Activated naive CD8-positive, alpha-beta T cell treated with anti-CD3 and anti-CD28 coated beads for 36 hours (primary cell): Measurements from ENCODE around the gene ADGRG3. TPM values are rescaled to one million over a fixed set of nuclear protein-coding genes. Genes with fewer than 3 reads are reported as not detected.

ENCODE experiments used
- DNase-seq: peaks from one replicate; pipeline ENCODE4 v3.0.0; 2021
- H3K27ac Mint-ChIP-seq: one replicate; pipeline ENCODE4 v1.8.0; 2022; ENCODE audit warnings: mild to moderate bottlenecking, moderate library complexity, mixed read lengths
- H3K27me3 Mint-ChIP-seq: one replicate; pipeline ENCODE4 v1.8.0; 2022; ENCODE audit warnings: mild to moderate bottlenecking, mixed read lengths
- H3K36me3 Mint-ChIP-seq: one replicate; pipeline ENCODE4 v1.8.0; 2021; ENCODE audit warnings: mild to moderate bottlenecking, mixed read lengths
- H3K4me1 Mint-ChIP-seq: one replicate; pipeline ENCODE4 v1.8.0; 2021; ENCODE audit warnings: mixed read lengths
- H3K4me3 Mint-ChIP-seq: one replicate; pipeline ENCODE4 v1.8.0; 2022; ENCODE audit warnings: mild to moderate bottlenecking, moderate library complexity, mixed read lengths
- H3K9me3 Mint-ChIP-seq: one replicate; pipeline ENCODE4 v1.8.0; 2022; ENCODE audit warnings: mixed read lengths
- total RNA-seq, 2 experiments: library from RNA; stranded (reverse); gene quantifications; one replicate each; pipeline ENCODE4 v1.2.3, GENCODE V29; 2021

The ADGRG3 gene
- total RNA-seq, 2 experiments from 2014 or later: not detected

- H3K27ac Mint-ChIP-seq: no peak overlapping the region
- no peaks in the 10 kb centered on the region for H3K9me3 Mint-ChIP-seq
- H3K4me3 Mint-ChIP-seq: no peak overlapping the region
- DNase-seq: no peak
- H3K36me3 Mint-ChIP-seq: no peaks in the 10 kb centered on the region
- peaks cover 4% of the 10 kb centered on the region for H3K27me3 Mint-ChIP-seq
- no peaks in the 10 kb centered on the region for H3K4me1 Mint-ChIP-seq
These were observed 4.7 kb downstream of the ADGRG3 start for GRCh38 chr16:57672824-57673223.

- DNase-seq: no peak
- Mint-ChIP-seq H3K27ac (no peak overlapping the region), H3K36me3 (no peaks in the 10 kb centered on the region), H3K4me3 (no peak overlapping the region), H3K27me3 (peaks cover 1% of the 10 kb centered on the region), H3K4me1 (no peaks in the 10 kb centered on the region), H3K9me3 (no peaks in the 10 kb centered on the region)
These were observed 7.8 kb downstream of the ADGRG3 start for GRCh38 chr16:57675741-57676551.

- H3K27me3 Mint-ChIP-seq: no peaks in the 10 kb centered on the region
- H3K9me3 Mint-ChIP-seq: no peaks in the 10 kb centered on the region
- H3K36me3 Mint-ChIP-seq: no peaks in the 10 kb centered on the region
- no peak overlapping the region for H3K27ac Mint-ChIP-seq
- no peak overlapping the region for H3K4me3 Mint-ChIP-seq
- no peak for DNase-seq
- H3K4me1 Mint-ChIP-seq: no peaks in the 10 kb centered on the region
These were observed 8.5 kb downstream of the ADGRG3 start for GRCh38 chr16:57676553-57677085.

- Mint-ChIP-seq H3K27ac (no peak overlapping the region), H3K9me3 (no peaks in the 10 kb centered on the region), H3K4me3 (no peak overlapping the region), H3K4me1 (no peaks in the 10 kb centered on the region), H3K27me3 (no peaks in the 10 kb centered on the region), H3K36me3 (no peaks in the 10 kb centered on the region)
- DNase-seq: no peak
These were observed 9.7 kb downstream of the ADGRG3 start for GRCh38 chr16:57677622-57678369.

GRCh38 chr16:57679016-57679415 lies 10.9 kb downstream of the ADGRG3 start:
- DNase-seq: no peak
- H3K27me3 Mint-ChIP-seq: no peaks in the 10 kb centered on the region
- no peaks in the 10 kb centered on the region for H3K9me3 Mint-ChIP-seq
- no peak overlapping the region for H3K27ac Mint-ChIP-seq
- no peaks in the 10 kb centered on the region for H3K4me1 Mint-ChIP-seq
- H3K4me3 Mint-ChIP-seq: no peak overlapping the region
- no peaks in the 10 kb centered on the region for H3K36me3 Mint-ChIP-seq

- no peaks in the 10 kb centered on the region for H3K4me1 Mint-ChIP-seq
- H3K27me3 Mint-ChIP-seq: no peaks in the 10 kb centered on the region
- H3K4me3 Mint-ChIP-seq: no peak overlapping the region
- no peaks in the 10 kb centered on the region for H3K36me3 Mint-ChIP-seq
- H3K9me3 Mint-ChIP-seq: no peaks in the 10 kb centered on the region
- no peak for DNase-seq
- no peak overlapping the region for H3K27ac Mint-ChIP-seq
These were observed 11.8 kb downstream of the ADGRG3 start for GRCh38 chr16:57679767-57680482.

- H3K9me3 Mint-ChIP-seq: no peaks in the 10 kb centered on the region
- H3K4me1 Mint-ChIP-seq: no peaks in the 10 kb centered on the region
- H3K27me3 Mint-ChIP-seq: no peaks in the 10 kb centered on the region
- DNase-seq: no peak
- no peak overlapping the region for H3K4me3 Mint-ChIP-seq
- no peak overlapping the region for H3K27ac Mint-ChIP-seq
- no peaks in the 10 kb centered on the region for H3K36me3 Mint-ChIP-seq
These were observed 12.8 kb downstream of the ADGRG3 start for GRCh38 chr16:57680842-57681375.

- Mint-ChIP-seq H3K9me3 (no peaks in the 10 kb centered on the region), H3K27ac (no peak overlapping the region), H3K4me3 (no peak overlapping the region), H3K27me3 (no peaks in the 10 kb centered on the region), H3K4me1 (no peaks in the 10 kb centered on the region), H3K36me3 (no peaks in the 10 kb centered on the region)
- DNase-seq: no peak
These were observed 14.0 kb downstream of the ADGRG3 start for GRCh38 chr16:57681950-57682728.

- Mint-ChIP-seq H3K27ac (no peak overlapping the region), H3K36me3 (no peaks in the 10 kb centered on the region), H3K9me3 (no peaks in the 10 kb centered on the region), H3K27me3 (no peaks in the 10 kb centered on the region), H3K4me1 (peaks cover 3% of the 10 kb centered on the region), H3K4me3 (no peak overlapping the region)
- DNase-seq: no peak
These were observed 14.9 kb downstream of the ADGRG3 start for GRCh38 chr16:57682809-57683635.

GRCh38 chr16:57683636-57684545 lies 15.8 kb downstream of the ADGRG3 start:
- Mint-ChIP-seq H3K27ac (no peak overlapping the region), H3K36me3 (no peaks in the 10 kb centered on the region), H3K4me1 (peaks cover 3% of the 10 kb centered on the region), H3K27me3 (no peaks in the 10 kb centered on the region), H3K9me3 (no peaks in the 10 kb centered on the region), H3K4me3 (no peak overlapping the region)
- no peak for DNase-seq

GRCh38 chr16:57684626-57685358 lies 16.7 kb downstream of the ADGRG3 start:
- DNase-seq: no peak
- no peak overlapping the region for H3K27ac Mint-ChIP-seq
- no peaks in the 10 kb centered on the region for H3K27me3 Mint-ChIP-seq
- H3K4me3 Mint-ChIP-seq: no peak overlapping the region
- H3K4me1 Mint-ChIP-seq: peaks cover 8% of the 10 kb centered on the region
- no peaks in the 10 kb centered on the region for H3K36me3 Mint-ChIP-seq
- H3K9me3 Mint-ChIP-seq: no peaks in the 10 kb centered on the region

- Mint-ChIP-seq H3K27ac (no peak overlapping the region), H3K4me1 (peaks cover 14% of the 10 kb centered on the region), H3K9me3 (no peaks in the 10 kb centered on the region), H3K36me3 (no peaks in the 10 kb centered on the region), H3K4me3 (no peak overlapping the region), H3K27me3 (no peaks in the 10 kb centered on the region)
- DNase-seq: no peak
These were observed 17.5 kb downstream of the ADGRG3 start for GRCh38 chr16:57685633-57686032.
